HG03066 (cell line): ENCODE results near the gene TMEM178B.
"Not testable (repeated sequence)": the region's sequence is repeated elsewhere in the genome, so short reads cannot be mapped to it uniquely, and the experiment has no call there.

Experiments
- ATAC-seq: cut with Tn5 transposase; IDR thresholded peaks from one replicate; pipeline ENCODE4 v1.9.1; 2021; ENCODE audit warnings: low read depth; ENCODE audit not compliant: unreplicated experiment

TMEM178B gene

DNA sequence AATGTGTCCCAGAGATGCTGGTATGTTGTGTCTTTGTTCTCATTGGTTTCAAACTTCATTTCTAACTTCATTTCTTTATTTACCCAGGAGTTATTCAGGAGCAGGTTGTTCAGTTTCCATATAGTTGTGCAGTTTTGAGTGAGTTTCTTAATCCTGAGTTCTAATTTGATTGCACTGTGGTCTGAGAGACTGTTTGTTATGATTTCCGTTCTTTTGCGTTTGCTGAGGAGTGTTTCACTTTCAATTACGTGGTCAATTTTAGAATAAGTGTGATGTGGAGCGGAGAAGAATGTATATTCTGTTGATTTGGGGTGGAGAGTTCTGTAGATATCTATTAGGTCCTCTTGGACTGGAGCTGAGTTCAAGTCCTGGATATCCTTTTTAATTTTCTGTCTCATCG lies 103.3 kb downstream of the TMEM178B start:
- not testable (repeated sequence) for ATAC-seq

- ATAC-seq: no peak
These were observed 104.7 kb downstream of the TMEM178B start for GRCh38 chr7:141178486-141179135.

GRCh38 chr7:141181812-141182211 lies 107.9 kb downstream of the TMEM178B start:
- no peak for ATAC-seq

GRCh38 chr7:141184532-141185190 lies 110.8 kb downstream of the TMEM178B start:
- no peak for ATAC-seq

- no peak for ATAC-seq
These were observed 111.6 kb downstream of the TMEM178B start for GRCh38 chr7:141185369-141185967.

DNA sequence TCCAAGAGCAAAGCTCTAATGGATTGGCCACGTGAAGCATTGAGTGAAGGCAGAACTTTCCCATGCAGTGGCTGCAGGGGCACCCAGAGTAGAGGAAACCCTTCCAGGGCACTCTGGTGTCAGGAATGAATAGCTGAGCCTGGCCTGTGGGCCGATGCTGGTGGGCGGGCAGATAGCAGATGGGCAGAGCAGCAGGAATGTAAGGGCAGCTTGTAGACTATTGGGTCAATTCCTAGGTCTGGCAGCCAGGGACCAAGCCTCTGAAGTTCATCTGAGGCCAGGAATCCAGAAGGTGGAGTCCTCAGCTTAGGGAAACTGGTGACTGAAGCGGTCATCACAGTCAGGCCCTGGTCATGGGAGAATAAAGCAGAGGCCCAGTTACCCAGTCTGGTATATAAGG lies 115.4 kb downstream of the TMEM178B start:
- ATAC-seq: no peak

GRCh38 chr7:141190495-141190894 lies 116.6 kb downstream of the TMEM178B start:
- ATAC-seq: no peak

DNA sequence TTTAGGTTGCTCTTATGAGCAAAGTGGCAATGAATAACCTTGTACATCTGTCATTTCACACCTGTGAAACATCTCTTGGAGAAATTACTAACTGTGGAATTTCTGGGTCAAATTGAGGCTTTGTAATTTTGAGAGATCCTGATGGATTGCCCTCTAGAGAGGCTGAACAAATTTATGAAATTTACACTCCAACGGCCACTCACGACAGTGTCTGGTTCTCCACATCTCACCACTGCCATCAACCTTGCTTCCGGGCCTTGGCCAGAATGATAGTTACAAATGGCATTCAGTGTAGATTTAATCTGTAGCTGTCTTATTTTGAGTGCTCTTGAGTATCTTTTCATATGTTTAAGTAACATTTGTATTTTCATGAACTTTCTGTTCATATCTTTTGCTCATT lies 117.4 kb downstream of the TMEM178B start:
- ATAC-seq: no peak

- no peak for ATAC-seq
These were observed 119.2 kb downstream of the TMEM178B start for GRCh38 chr7:141193066-141193465.

DNA sequence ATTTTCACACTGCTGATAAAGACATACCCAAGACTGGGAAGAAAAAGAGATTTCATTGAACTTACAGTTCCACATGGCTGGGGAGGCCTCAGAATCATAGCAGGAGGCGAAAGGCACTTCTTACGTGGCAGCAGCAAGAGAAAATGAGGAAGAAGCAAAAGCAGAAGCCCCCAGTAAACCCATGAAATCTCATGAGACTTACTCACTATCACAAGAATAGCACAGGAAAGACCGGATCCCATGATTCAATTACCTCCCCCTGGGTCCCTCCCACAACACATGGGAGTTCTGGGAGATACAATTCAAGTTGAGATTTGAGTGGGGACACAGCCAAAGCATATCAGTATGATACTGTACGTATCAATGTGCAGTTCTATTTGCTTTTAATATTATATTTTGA lies 121.9 kb downstream of the TMEM178B start:
- ATAC-seq: not testable (repeated sequence)

GRCh38 chr7:141198194-141198958 lies 124.5 kb downstream of the TMEM178B start:
- no peak for ATAC-seq

GRCh38 chr7:141200191-141201108 lies 126.6 kb downstream of the TMEM178B start:
- ATAC-seq: no peak

GRCh38 chr7:141201145-141201885 lies 127.5 kb downstream of the TMEM178B start:
- ATAC-seq: no peak

DNA sequence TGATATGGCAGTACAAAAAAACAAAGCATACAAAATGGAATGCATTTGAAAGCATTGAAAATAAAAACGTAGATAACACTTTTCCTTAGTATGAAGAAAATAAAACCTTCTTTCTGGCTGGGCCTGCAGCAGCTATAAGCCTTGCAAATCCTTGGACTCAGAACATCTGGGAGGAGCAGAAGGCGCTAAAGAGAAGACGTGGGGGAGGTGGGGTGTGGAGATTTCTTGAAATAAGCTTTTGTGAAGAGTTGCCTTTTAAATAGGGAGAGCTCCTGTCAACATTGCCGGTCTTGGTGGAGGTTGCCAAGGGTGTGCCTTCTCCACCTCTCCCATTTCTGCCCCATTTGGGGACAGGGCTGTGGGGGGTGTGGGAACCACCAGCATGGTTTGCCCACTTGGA lies 128.7 kb downstream of the TMEM178B start:
- no peak for ATAC-seq

GRCh38 chr7:141203177-141203576 lies 129.3 kb downstream of the TMEM178B start:
- no peak for ATAC-seq

DNA sequence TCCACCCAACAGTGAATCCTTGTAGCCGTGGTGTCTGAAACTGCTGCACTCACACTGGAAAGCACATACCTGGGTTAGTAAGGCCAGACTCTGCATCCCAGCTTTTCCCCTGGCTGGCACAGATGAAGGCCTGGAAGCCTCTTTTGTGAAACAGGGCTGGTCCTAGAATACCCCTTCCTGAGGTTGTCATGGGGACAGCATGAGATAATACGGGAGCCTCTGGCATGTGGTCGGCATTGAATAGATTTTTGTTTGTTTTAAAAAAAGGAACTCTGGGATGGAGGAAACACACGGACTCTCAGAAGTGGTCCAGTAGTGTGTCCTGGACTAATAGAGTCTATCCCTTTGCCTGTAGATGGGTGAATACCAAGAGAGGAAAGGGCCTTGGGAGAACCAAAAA lies 129.7 kb downstream of the TMEM178B start:
- no peak for ATAC-seq

- no peak for ATAC-seq
These were observed 133.8 kb downstream of the TMEM178B start for GRCh38 chr7:141207661-141208060.

GRCh38 chr7:141208539-141208938 lies 134.7 kb downstream of the TMEM178B start:
- ATAC-seq: no peak

DNA sequence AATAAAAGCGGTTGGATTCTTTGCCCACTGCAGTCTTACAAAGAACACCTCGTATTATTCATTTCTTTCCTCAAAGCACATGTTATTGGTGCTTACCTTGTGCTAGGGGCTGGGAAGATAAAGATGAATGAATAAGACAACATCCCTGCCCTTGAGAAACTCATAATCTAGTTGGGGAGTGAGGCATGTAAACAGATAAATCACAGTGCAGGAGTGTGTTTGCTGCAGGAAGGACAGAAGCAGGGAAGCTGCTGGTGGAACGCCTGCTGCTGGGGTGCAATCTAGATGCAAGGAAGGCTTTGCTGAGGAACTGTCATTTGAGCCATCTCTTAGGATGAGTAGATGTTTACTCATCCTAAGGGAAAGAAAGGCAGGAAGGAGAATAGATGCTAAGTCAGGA lies 135.6 kb downstream of the TMEM178B start:
- ATAC-seq: no peak

- no peak for ATAC-seq
These were observed 137.0 kb downstream of the TMEM178B start for GRCh38 chr7:141210862-141211261.
